GM19452 (cell line): ENCODE data around the gene CAPZB.
"Not testable (repeated sequence)": the region's sequence is repeated elsewhere in the genome, so short reads cannot be mapped to it uniquely, and the experiment has no call there.

ENCODE experiments used
- ATAC-seq: cut with Tn5 transposase; IDR thresholded peaks from one replicate; pipeline ENCODE4 v1.9.1; 2021; ENCODE audit not compliant: unreplicated experiment

Gene CAPZB

GRCh38 chr1:19499887-19500286 lies 14.5 kb upstream of the CAPZB start:
- ATAC-seq = not testable (repeated sequence)

GRCh38 chr1:19497443-19497842 lies 12.1 kb upstream of the CAPZB start:
- not testable (repeated sequence) for ATAC-seq

- no peak for ATAC-seq
Observed at GRCh38 chr1:19496527-19496874, 11.2 kb upstream of the CAPZB start.

GRCh38 chr1:19495799-19496526 lies 10.6 kb upstream of the CAPZB start:
- ATAC-seq = no peak

GRCh38 chr1:19495000-19495656 lies 9.8 kb upstream of the CAPZB start:
- no peak for ATAC-seq

- no peak for ATAC-seq
Observed at GRCh38 chr1:19493547-19493946, 8.2 kb upstream of the CAPZB start.

- ATAC-seq = no peak
Observed at GRCh38 chr1:19489996-19490395, 4.7 kb upstream of the CAPZB start.

GRCh38 chr1:19488136-19488535 lies 2.8 kb upstream of the CAPZB start:
- ATAC-seq = no peak

GRCh38 chr1:19484798-19485361 lies 459 bp downstream of the CAPZB start:
- peak; percentile 7 for ATAC-seq

- no peak for ATAC-seq
Observed at GRCh38 chr1:19484338-19484797, 971 bp downstream of the CAPZB start.

GRCh38 chr1:19483691-19484090 lies 1.6 kb downstream of the CAPZB start:
- no peak for ATAC-seq

- no peak for ATAC-seq
Observed at GRCh38 chr1:19483261-19483660, 2.1 kb downstream of the CAPZB start.

GRCh38 chr1:19481826-19482398 lies 3.4 kb downstream of the CAPZB start:
- no peak for ATAC-seq

GRCh38 chr1:19480282-19480681 lies 5.1 kb downstream of the CAPZB start:
- no peak for ATAC-seq

- no peak for ATAC-seq
Observed at GRCh38 chr1:19479351-19480120, 5.8 kb downstream of the CAPZB start.

GRCh38 chr1:19478322-19478721 lies 7.0 kb downstream of the CAPZB start:
- no peak for ATAC-seq

- ATAC-seq = peak; percentile 58
Observed at GRCh38 chr1:19477284-19478249, 7.8 kb downstream of the CAPZB start.

- ATAC-seq = peak; percentile 39
Observed at GRCh38 chr1:19476450-19477190, 8.7 kb downstream of the CAPZB start.

GRCh38 chr1:19475296-19475695 lies 10.0 kb downstream of the CAPZB start:
- no peak for ATAC-seq
